Esophagus squamous epithelium (tissue), 4 donors: Measurements from ENCODE around the gene TTC3.

Experiments used
- POLR2A ChIP-seq, 4 donors: fragments of 450-650 bp; IDR thresholded peaks; one replicate each; pipeline ENCODE4 v1.6.1; 2017; ENCODE audit warnings: antibody characterized with exemption in 4 of 4, mild to moderate bottlenecking in 4 of 4, moderate library complexity in 3 of 4
- TF ChIP-seq, protein P1 (sequence below), 6 experiments: fragments of 450-650 bp in 4 of 6; fragments of 200-600 bp in 2 of 6; sonication (generic) in 2 of 6; IDR thresholded peaks; one replicate each; pipeline ENCODE4 v1.5.1; 2016 to 2019; ENCODE audit warnings: antibody characterized with exemption in 6 of 6, mild to moderate bottlenecking in 4 of 6, moderate library complexity in 4 of 6

GRCh38 chr21:37153935-37154350 lies 80.9 kb downstream of the TTC3 start:
- TF ChIP-seq, protein P1, sequence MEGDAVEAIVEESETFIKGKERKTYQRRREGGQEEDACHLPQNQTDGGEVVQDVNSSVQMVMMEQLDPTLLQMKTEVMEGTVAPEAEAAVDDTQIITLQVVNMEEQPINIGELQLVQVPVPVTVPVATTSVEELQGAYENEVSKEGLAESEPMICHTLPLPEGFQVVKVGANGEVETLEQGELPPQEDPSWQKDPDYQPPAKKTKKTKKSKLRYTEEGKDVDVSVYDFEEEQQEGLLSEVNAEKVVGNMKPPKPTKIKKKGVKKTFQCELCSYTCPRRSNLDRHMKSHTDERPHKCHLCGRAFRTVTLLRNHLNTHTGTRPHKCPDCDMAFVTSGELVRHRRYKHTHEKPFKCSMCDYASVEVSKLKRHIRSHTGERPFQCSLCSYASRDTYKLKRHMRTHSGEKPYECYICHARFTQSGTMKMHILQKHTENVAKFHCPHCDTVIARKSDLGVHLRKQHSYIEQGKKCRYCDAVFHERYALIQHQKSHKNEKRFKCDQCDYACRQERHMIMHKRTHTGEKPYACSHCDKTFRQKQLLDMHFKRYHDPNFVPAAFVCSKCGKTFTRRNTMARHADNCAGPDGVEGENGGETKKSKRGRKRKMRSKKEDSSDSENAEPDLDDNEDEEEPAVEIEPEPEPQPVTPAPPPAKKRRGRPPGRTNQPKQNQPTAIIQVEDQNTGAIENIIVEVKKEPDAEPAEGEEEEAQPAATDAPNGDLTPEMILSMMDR (IDR thresholded peaks at IDR 0.05), result no peak
- no peak for TF ChIP-seq POLR2A (IDR thresholded peaks at IDR 0.05)
